Measurements from ENCODE around the gene GTF2F2. TPM values are rescaled to one million over a fixed set of nuclear protein-coding genes. Genes with fewer than 3 reads are reported as not detected.

Gene GTF2F2
- total RNA-seq, 1 experiment from 2014 or later: 47.4 TPM

DNA sequence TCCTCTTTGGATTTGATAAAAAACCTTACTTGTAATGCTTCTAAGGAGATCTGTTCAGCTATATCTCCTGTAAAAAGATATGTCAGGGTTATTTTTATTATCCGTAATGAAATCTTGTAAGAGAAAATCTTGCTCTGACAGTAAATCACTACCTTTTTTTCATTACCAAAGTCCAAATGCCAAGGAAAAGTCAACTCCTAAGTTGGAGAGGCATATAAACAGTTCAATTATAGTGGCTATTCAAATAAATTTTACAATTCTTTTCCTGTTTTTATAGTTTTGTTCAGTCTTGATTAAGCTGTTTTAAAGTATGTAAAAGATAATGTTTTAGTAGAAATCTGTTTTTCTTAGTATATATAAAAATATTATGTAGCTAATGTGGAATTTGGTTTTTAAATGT is 71.6 kb downstream of the GTF2F2 start:
- no peaks in the 10 kb centered on the region for H3K27me3 Mint-ChIP-seq (ENCODE audit: insufficient read depth, unreplicated experiment)
- CTCF ChIA-PET: interaction anchor here (0.6 to 5.7 kb wide), 7 partner anchors 21 to 144 kb away, joined by 3 to 65 read pairs (median 7); no protein-coding TSS in a partner anchor
- H3K36me3 Mint-ChIP-seq (ENCODE audit: insufficient read depth, unreplicated experiment): no peaks in the 10 kb centered on the region
- no peaks in the 10 kb centered on the region for H3K9me3 Mint-ChIP-seq (ENCODE audit: unreplicated experiment)
- TF ChIP-seq, protein P1, sequence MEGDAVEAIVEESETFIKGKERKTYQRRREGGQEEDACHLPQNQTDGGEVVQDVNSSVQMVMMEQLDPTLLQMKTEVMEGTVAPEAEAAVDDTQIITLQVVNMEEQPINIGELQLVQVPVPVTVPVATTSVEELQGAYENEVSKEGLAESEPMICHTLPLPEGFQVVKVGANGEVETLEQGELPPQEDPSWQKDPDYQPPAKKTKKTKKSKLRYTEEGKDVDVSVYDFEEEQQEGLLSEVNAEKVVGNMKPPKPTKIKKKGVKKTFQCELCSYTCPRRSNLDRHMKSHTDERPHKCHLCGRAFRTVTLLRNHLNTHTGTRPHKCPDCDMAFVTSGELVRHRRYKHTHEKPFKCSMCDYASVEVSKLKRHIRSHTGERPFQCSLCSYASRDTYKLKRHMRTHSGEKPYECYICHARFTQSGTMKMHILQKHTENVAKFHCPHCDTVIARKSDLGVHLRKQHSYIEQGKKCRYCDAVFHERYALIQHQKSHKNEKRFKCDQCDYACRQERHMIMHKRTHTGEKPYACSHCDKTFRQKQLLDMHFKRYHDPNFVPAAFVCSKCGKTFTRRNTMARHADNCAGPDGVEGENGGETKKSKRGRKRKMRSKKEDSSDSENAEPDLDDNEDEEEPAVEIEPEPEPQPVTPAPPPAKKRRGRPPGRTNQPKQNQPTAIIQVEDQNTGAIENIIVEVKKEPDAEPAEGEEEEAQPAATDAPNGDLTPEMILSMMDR (IDR thresholded peaks at IDR 0.05; ENCODE audit: unreplicated experiment): no peak
- peaks cover 21% of the 10 kb centered on the region for H3K4me1 Mint-ChIP-seq (ENCODE audit: insufficient read depth, unreplicated experiment)
- no TSS peak for BruUV-seq (replicated peaks)
- POLR2A ChIA-PET: interaction anchor here (0.6 to 10.5 kb wide), 18 partner anchors 10 to 149 kb away, joined by 3 to 153 read pairs (median 12); partner anchors contain the start of genes GTF2F2 and TPT1
- intact Hi-C loops (cut with micrococcal nuclease): no loop called here
- no peak for DNase-seq (ENCODE audit: unreplicated experiment)
- H3K27ac Mint-ChIP-seq (ENCODE audit: low read depth, unreplicated experiment): no peak overlapping the region
- H3K4me3 Mint-ChIP-seq (ENCODE audit: unreplicated experiment): no peak overlapping the region

DNA sequence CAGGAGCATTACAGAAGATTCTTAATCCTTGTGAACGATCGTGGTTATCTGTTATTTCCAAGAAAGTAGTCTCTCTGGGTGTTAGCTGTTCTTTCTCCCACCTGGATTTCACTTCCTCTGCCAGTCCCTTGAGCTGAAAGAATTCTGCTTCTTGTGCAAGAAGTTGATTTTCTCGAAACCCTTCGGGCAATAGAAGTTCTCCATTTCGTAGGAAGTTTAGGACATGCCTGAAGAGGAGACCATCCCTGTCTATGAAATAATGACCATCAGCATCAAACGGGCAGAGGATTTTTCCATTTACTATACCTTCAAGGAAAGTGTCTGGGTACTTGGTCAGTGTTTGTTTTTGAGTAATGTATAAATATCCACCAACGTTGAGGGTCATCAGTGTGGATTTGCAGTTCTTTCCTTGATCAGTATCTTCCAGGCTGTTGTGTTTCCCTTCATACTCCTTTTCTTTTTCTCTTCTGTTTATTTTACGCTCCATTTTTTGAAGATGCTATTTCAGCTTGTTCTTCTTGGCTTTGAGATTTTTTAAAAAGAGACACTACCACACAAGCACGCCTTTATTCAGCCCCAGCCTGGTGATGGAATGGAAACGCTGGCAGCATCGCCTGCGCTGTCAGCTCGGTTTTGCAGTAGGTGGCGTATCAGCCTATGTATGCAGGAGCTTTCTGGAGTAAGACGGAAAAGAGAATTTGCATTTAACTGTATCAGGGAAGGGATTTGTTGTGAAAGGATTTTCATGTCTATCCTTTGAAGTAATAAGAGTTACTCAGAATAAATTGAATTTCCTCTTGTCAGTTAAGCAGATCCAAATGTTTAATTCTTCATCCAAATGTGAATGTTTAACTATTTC is 74.0 kb downstream of the GTF2F2 start:
- no peaks in the 10 kb centered on the region for H3K9me3 Mint-ChIP-seq (ENCODE audit: unreplicated experiment)
- TF ChIP-seq, protein P1 (IDR thresholded peaks at IDR 0.05; ENCODE audit: unreplicated experiment): peak; percentile 69
- intact Hi-C loops (cut with micrococcal nuclease): loop anchor here (1.0 to 2.0 kb wide), 5 partner anchors 59 to 147 kb away; partner anchors contain the start of gene GTF2F2
- H3K4me3 Mint-ChIP-seq (ENCODE audit: unreplicated experiment): peak overlapping the region; percentile 72
- ChIA-PET CTCF (interaction anchor here (0.6 to 5.7 kb wide), 23 partner anchors 10 to 969 kb away, joined by 3 to 65 read pairs (median 5); no protein-coding TSS in a partner anchor), POLR2A (interaction anchor here (0.6 to 10.5 kb wide), 24 partner anchors 12 to 148 kb away, joined by 3 to 153 read pairs (median 7); partner anchors contain the start of genes GTF2F2 and TPT1)
- no peaks in the 10 kb centered on the region for H3K36me3 Mint-ChIP-seq (ENCODE audit: insufficient read depth, unreplicated experiment)
- peak overlapping the region; percentile 75 for H3K27ac Mint-ChIP-seq (ENCODE audit: low read depth, unreplicated experiment)
- DNase-seq (ENCODE audit: unreplicated experiment): peak; percentile 78
- H3K27me3 Mint-ChIP-seq (ENCODE audit: insufficient read depth, unreplicated experiment): no peaks in the 10 kb centered on the region
- BruUV-seq (replicated peaks): TSS peak; percentile 75
- H3K4me1 Mint-ChIP-seq (ENCODE audit: insufficient read depth, unreplicated experiment): peaks cover 24% of the 10 kb centered on the region

DNA sequence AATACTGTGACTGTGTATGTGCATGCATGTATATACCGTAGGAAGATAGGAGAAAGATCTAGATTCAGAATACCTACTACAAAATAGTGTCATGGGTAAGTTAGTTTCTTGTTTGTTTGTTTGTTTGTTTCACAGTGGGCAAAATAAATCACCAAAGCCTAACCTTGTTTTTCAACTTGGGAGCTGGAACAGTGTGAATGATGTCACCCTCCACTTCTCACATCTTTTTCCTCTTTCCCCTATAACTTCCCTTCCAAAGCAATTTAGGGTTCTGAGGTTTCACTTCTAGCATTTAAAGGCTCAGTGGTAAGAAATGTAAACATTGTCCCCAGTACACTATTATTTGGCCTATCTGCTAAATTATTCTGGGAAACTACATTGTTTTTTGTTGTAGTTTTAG is 75.1 kb downstream of the GTF2F2 start:
- ChIA-PET POLR2A (interaction anchor here (0.7 to 10.5 kb wide), 11 partner anchors 11 to 139 kb away, joined by 3 to 153 read pairs (median 8); partner anchors contain the start of gene GTF2F2), CTCF (interaction anchor here (0.6 to 5.7 kb wide), 5 partner anchors 9 to 138 kb away, joined by 3 to 65 read pairs (median 3); no protein-coding TSS in a partner anchor)
- Mint-ChIP-seq H3K36me3 (ENCODE audit: insufficient read depth, unreplicated experiment) (no peaks in the 10 kb centered on the region), H3K4me1 (ENCODE audit: insufficient read depth, unreplicated experiment) (peaks cover 32% of the 10 kb centered on the region), H3K9me3 (ENCODE audit: unreplicated experiment) (no peaks in the 10 kb centered on the region), H3K4me3 (ENCODE audit: unreplicated experiment) (no peak overlapping the region), H3K27ac (ENCODE audit: low read depth, unreplicated experiment) (peak overlapping the region; percentile 14), H3K27me3 (ENCODE audit: insufficient read depth, unreplicated experiment) (no peaks in the 10 kb centered on the region)
- DNase-seq (ENCODE audit: unreplicated experiment): no peak
- no TSS peak for BruUV-seq (replicated peaks)
- TF ChIP-seq, protein P1 (IDR thresholded peaks at IDR 0.05; ENCODE audit: unreplicated experiment): no peak
- intact Hi-C loops (cut with micrococcal nuclease): loop anchor here (1.0 to 2.0 kb wide), 2 partner anchors 34 to 75 kb away; partner anchors contain the start of gene GTF2F2

DNA sequence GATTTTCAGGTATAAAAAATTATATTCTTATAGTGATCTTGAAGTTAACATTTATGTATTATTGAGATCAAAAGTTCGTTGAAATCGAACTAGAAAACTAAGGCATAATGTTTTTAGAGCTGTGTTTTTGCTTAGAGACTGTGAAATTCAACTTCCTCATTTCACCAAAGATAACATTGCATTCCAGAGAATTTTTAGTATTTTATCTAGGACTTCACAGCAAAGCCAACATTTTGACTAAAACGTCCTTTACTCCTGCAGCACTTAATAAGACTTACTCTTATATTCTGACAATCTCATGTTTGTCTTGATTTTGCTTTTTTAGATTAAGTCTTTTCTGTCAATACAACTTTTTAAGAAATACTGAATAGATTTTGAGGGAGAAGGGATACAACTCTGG is 75.8 kb downstream of the GTF2F2 start:
- no peak overlapping the region for H3K4me3 Mint-ChIP-seq (ENCODE audit: unreplicated experiment)
- DNase-seq (ENCODE audit: unreplicated experiment): no peak
- TF ChIP-seq, protein P1 (IDR thresholded peaks at IDR 0.05; ENCODE audit: unreplicated experiment): no peak
- H3K4me1 Mint-ChIP-seq (ENCODE audit: insufficient read depth, unreplicated experiment): peaks cover 38% of the 10 kb centered on the region
- BruUV-seq (replicated peaks): no TSS peak
- peak overlapping the region; percentile 14 for H3K27ac Mint-ChIP-seq (ENCODE audit: low read depth, unreplicated experiment)
- no peaks in the 10 kb centered on the region for H3K36me3 Mint-ChIP-seq (ENCODE audit: insufficient read depth, unreplicated experiment)
- no peaks in the 10 kb centered on the region for H3K9me3 Mint-ChIP-seq (ENCODE audit: unreplicated experiment)
- POLR2A ChIA-PET: interaction anchor here (0.6 to 10.5 kb wide), 13 partner anchors 10 to 145 kb away, joined by 3 to 153 read pairs (median 5); partner anchors contain the start of genes GTF2F2 and TPT1
- CTCF ChIA-PET: interaction anchor here (0.6 to 5.7 kb wide), 6 partner anchors 9 to 222 kb away, joined by 3 to 65 read pairs (median 3); no protein-coding TSS in a partner anchor
- intact Hi-C loops (cut with micrococcal nuclease): no loop called here
- no peaks in the 10 kb centered on the region for H3K27me3 Mint-ChIP-seq (ENCODE audit: insufficient read depth, unreplicated experiment)
